ENCODE results near the gene FAM53B.

- TF ChIP-seq, protein P1, sequence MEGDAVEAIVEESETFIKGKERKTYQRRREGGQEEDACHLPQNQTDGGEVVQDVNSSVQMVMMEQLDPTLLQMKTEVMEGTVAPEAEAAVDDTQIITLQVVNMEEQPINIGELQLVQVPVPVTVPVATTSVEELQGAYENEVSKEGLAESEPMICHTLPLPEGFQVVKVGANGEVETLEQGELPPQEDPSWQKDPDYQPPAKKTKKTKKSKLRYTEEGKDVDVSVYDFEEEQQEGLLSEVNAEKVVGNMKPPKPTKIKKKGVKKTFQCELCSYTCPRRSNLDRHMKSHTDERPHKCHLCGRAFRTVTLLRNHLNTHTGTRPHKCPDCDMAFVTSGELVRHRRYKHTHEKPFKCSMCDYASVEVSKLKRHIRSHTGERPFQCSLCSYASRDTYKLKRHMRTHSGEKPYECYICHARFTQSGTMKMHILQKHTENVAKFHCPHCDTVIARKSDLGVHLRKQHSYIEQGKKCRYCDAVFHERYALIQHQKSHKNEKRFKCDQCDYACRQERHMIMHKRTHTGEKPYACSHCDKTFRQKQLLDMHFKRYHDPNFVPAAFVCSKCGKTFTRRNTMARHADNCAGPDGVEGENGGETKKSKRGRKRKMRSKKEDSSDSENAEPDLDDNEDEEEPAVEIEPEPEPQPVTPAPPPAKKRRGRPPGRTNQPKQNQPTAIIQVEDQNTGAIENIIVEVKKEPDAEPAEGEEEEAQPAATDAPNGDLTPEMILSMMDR (conservative IDR thresholded peaks at IDR 0.05; ENCODE audit: low read length) = no peak
- TF ChIP-seq EZH2phosphoT487 (IDR thresholded peaks at IDR 0.05; ENCODE audit: borderline replicate concordance, low read depth, low read length) = no peak
Observed at GRCh38 chr10:124657806-124658205, 86.4 kb downstream of the FAM53B start.
